Mucosa of rectum (tissue), 2 donors: ENCODE data around the gene TDRD9.
"Not testable (repeated sequence)": the region's sequence is repeated elsewhere in the genome, so short reads cannot be mapped to it uniquely, and the experiment has no call there.

Experiments used
- H3K27ac ChIP-seq, 2 donors: one replicate each; pipeline ENCODE4 v1.7.0; 2013; ENCODE audit warnings: inconsistent platforms in 2 of 2, low read depth in 2 of 2, low read length in 2 of 2
- H3K27me3 ChIP-seq, 2 donors: one replicate each; pipeline ENCODE4 v1.7.0; 2013; ENCODE audit warnings: low read length in 2 of 2; ENCODE audit not compliant: control insufficient read depth in 2 of 2, insufficient read depth in 2 of 2
- H3K36me3 ChIP-seq, 2 donors: one replicate each; pipeline ENCODE4 v1.7.0; 2013; ENCODE audit warnings: low read length in 2 of 2; ENCODE audit not compliant: control insufficient read depth in 2 of 2, insufficient read depth in 2 of 2
- H3K4me1 ChIP-seq, 2 donors: one replicate each; pipeline ENCODE4 v1.7.0; 2013; ENCODE audit warnings: low read length in 2 of 2, mild to moderate bottlenecking in 1 of 2; ENCODE audit not compliant: control insufficient read depth in 2 of 2, insufficient read depth in 2 of 2
- H3K4me3 ChIP-seq, 2 donors: one replicate each; pipeline ENCODE4 v1.7.0; 2013; ENCODE audit warnings: low read length in 2 of 2
- H3K9ac ChIP-seq, 2 donors: one replicate each; pipeline ENCODE4 v1.7.0; 2013; ENCODE audit warnings: low read length in 2 of 2, low read depth in 1 of 2, mild to moderate bottlenecking in 1 of 2
- H3K9me3 ChIP-seq, 2 donors: one replicate each; pipeline ENCODE4 v1.7.0; 2013; ENCODE audit warnings: low read length in 2 of 2; ENCODE audit not compliant: control insufficient read depth in 2 of 2
- donor health status: healthy.
- donor health status: Normal muscosa, but diverticular disease.

TDRD9 gene

GRCh38 chr14:103885509-103885932 lies 42.7 kb upstream of the TDRD9 start:
- Histone ChIP-seq H3K27ac (no peak overlapping the region), H3K9me3 (no peaks in the 10 kb centered on the region), H3K27me3 (no peaks in the 10 kb centered on the region), H3K4me3 (no peak overlapping the region), H3K36me3 (no peaks in the 10 kb centered on the region), H3K9ac (no peak overlapping the region), H3K4me1 (peaks cover 52 to 59% of the 10 kb centered on the region in 2 donors)

- Histone ChIP-seq H3K4me1 (peaks cover 48 to 58% of the 10 kb centered on the region in 2 donors), H3K9me3 (no peaks in the 10 kb centered on the region), H3K27me3 (no peaks in the 10 kb centered on the region), H3K9ac (peak overlapping the region in 1 of 2 donors; percentile 31), H3K4me3 (no peak overlapping the region), H3K36me3 (no peaks in the 10 kb centered on the region), H3K27ac (peak overlapping the region in 1 of 2 donors; percentile 95)
These were observed 41.7 kb upstream of the TDRD9 start for GRCh38 chr14:103886304-103887169.

- Histone ChIP-seq H3K36me3 (no peaks in the 10 kb centered on the region), H3K27ac (peak overlapping the region in 1 of 2 donors; percentile 95), H3K4me1 (peaks cover 42 to 55% of the 10 kb centered on the region in 2 donors)
These were observed 41.1 kb upstream of the TDRD9 start for GRCh38 chr14:103887170-103887501.

GRCh38 chr14:103887557-103888115 lies 40.6 kb upstream of the TDRD9 start:
- Histone ChIP-seq H3K27me3 (no peaks in the 10 kb centered on the region), H3K27ac (peak overlapping the region; percentile 95 to 99), H3K4me1 (peaks cover 38 to 51% of the 10 kb centered on the region in 2 donors), H3K9ac (peak overlapping the region in 1 of 2 donors; percentile 5), H3K9me3 (no peaks in the 10 kb centered on the region), H3K36me3 (no peaks in the 10 kb centered on the region), H3K4me3 (no peak overlapping the region)

More at GRCh38 chr14:103887170-103887501, 41.1 kb upstream of the TDRD9 start:
- Histone ChIP-seq H3K4me3 (no peak overlapping the region), H3K9me3 (no peaks in the 10 kb centered on the region), H3K27me3 (no peaks in the 10 kb centered on the region), H3K9ac (peak overlapping the region in 1 of 2 donors; percentile 31)

GRCh38 chr14:103889002-103889312 lies 39.3 kb upstream of the TDRD9 start:
- H3K4me3 ChIP-seq, H3K27me3 ChIP-seq, H3K36me3 ChIP-seq, H3K9me3 ChIP-seq: not testable (repeated sequence)
- peak overlapping the region; percentile 90 to 99 for H3K27ac ChIP-seq
- peaks cover 35 to 48% of the 10 kb centered on the region in 2 donors for H3K4me1 ChIP-seq
- peak overlapping the region in 1 of 2 donors; percentile 65 for H3K9ac ChIP-seq

DNA sequence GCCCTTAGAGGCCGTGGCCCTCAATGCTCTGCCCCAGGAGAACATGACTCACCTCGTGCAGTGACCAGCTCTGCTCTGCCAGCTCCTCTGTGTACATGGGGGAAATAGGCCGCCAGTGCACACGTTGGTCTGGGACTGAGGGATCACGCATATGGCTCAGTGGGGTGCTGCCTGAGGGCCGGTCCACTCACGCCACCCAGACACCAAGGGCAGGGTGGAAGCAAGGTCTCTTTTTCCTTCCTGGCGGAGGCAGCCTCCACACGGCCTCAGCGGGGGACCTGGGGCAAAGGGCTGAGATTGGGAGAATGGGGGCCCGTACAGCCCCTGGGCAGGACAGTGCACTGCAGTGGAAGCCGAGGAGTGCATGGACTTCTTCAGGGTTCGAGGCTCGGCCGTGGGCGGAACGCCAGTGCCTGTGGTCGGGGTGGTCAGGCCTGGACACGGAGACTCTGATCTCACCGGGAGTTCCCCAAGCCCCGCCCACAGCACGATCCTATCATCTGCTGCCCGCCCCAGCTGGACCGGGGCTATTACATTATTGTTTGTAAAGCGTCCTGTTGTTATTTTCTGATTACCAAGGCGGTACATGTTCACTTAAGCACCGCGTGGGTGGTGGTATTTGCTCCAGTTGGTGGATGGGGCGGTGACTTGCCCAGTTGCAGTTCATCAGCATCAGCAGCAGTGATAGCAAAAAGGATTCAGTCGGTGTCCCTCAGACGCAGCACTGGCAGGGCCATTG lies 38.8 kb upstream of the TDRD9 start:
- H3K4me1 ChIP-seq, result peaks cover 39 to 53% of the 10 kb centered on the region in 2 donors
- peak overlapping the region in 1 of 2 donors; percentile 65 for H3K9ac ChIP-seq
- no peaks in the 10 kb centered on the region for H3K36me3 ChIP-seq
- H3K9me3 ChIP-seq, result no peaks in the 10 kb centered on the region
- H3K27me3 ChIP-seq, result no peaks in the 10 kb centered on the region
- peak overlapping the region in 1 of 2 donors; percentile 5 for H3K4me3 ChIP-seq
- peak overlapping the region; percentile 90 to 99 for H3K27ac ChIP-seq

DNA sequence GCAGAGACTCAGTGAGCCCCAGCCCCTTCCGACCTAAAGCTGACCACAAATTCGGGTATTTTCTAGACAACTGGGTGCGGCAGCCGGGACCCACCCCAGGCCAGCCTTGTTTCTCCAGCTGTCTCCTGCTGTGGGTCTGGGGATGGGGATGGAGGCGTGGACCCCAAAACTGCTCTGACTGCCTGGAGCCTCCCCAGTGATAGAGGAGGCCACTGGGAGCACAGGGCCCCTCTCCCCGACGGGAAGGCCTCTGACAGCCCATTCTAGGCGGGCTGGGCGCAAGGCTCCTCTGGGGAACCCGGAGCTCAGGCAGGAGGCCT lies 38.2 kb upstream of the TDRD9 start:
- Histone ChIP-seq H3K4me1 (peaks cover 45 to 58% of the 10 kb centered on the region in 2 donors), H3K9me3 (no peaks in the 10 kb centered on the region), H3K27ac (peak overlapping the region; percentile 90 to 99)

GRCh38 chr14:103890821-103891666 lies 37.2 kb upstream of the TDRD9 start:
- peak overlapping the region in 1 of 2 donors; percentile 26 for H3K9ac ChIP-seq
- H3K4me1 ChIP-seq, result peaks cover 48 to 64% of the 10 kb centered on the region in 2 donors
- H3K9me3 ChIP-seq, result no peaks in the 10 kb centered on the region
- H3K27ac ChIP-seq, result no peak overlapping the region
- no peak overlapping the region for H3K4me3 ChIP-seq
- no peaks in the 10 kb centered on the region for H3K27me3 ChIP-seq
- no peaks in the 10 kb centered on the region for H3K36me3 ChIP-seq

More for the DNA sequence above, 38.2 kb upstream of the TDRD9 start:
- no peak overlapping the region for H3K4me3 ChIP-seq
- H3K36me3 ChIP-seq, result no peaks in the 10 kb centered on the region
- H3K9ac ChIP-seq, result peak overlapping the region in 1 of 2 donors; percentile 65
- no peaks in the 10 kb centered on the region for H3K27me3 ChIP-seq

- Histone ChIP-seq H3K27ac (no peak overlapping the region), H3K4me1 (peaks cover 52 to 71% of the 10 kb centered on the region in 2 donors), H3K4me3 (no peak overlapping the region), H3K9ac (peak overlapping the region in 1 of 2 donors; percentile 26), H3K27me3 (no peaks in the 10 kb centered on the region), H3K9me3 (no peaks in the 10 kb centered on the region), H3K36me3 (no peaks in the 10 kb centered on the region)
These were observed 36.5 kb upstream of the TDRD9 start for GRCh38 chr14:103891667-103892215.
